Measurements from ENCODE around the gene FAM53B.

FAM53B gene

GRCh38 chr10:124663228-124663627 is 81.0 kb downstream of the FAM53B start:
- no peak for DNase-seq (ENCODE audit: low read depth)

GRCh38 chr10:124661660-124662180 is 82.5 kb downstream of the FAM53B start:
- DNase-seq (ENCODE audit: low read depth), result no peak

GRCh38 chr10:124660404-124661125 is 83.6 kb downstream of the FAM53B start:
- no peak for DNase-seq (ENCODE audit: low read depth)

DNA sequence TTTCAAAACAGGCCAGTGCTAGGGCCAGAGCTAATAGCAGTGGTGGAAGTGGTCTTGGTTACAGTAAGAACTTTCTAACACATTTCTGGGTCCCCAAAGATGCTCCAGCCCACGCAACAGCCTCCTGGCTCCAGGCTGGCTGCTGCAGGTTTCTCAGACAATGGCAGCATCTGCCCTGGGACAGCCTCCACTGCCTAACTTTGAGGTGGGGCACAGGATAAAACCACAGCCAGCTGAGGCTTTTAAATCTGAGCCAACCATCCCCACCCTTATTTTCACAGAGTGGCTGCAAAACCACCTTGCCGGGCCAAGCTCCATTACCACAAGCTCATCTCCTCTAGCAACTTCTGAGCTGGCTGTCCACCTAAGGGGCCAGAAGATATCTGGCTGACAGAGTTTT is 84.8 kb downstream of the FAM53B start:
- DNase-seq (ENCODE audit: low read depth), result no peak

- DNase-seq (ENCODE audit: low read depth), result no peak
Measured at GRCh38 chr10:124658591-124659242, 85.5 kb downstream of the FAM53B start.

DNA sequence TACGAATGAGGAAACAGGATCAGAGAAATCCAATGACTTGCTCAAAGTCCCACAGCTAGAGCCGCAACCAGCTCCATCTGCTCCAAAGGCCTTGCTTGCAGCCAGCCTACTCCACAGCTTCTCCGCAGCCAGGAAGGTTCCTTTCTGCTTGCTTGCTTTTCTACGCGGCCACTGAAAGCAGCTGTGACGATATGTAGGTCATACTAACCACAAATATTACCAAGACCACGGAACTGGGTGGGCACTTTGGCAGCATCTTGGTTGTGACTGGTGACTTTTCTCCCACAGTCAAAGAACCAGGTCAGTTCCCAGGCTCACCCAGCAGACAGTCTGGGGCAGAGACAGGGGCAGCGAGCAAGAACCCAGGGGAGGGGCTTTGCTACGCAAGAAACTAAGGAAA is 86.4 kb downstream of the FAM53B start:
- peak; percentile 61 for DNase-seq (ENCODE audit: low read depth)

GRCh38 chr10:124656541-124656940 is 87.6 kb downstream of the FAM53B start:
- DNase-seq (ENCODE audit: low read depth), result no peak

DNA sequence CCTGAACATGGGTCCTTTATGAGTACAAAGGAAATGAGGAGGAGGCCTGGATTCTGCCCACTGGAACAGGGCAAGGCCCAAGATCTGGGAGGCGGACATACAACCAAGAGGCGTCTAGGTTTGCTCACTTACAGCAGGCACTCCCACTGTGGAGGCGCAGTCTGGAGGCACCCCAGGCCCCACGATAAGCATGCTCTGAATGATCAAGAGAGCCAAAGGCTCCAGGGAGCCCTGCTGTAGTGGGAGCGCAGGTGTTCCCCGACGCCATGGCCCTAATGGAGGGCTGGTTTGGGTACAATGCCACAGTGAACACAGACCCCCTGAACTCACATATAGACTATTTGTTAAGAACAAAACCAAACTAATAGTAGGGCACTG is 88.1 kb downstream of the FAM53B start:
- DNase-seq (ENCODE audit: low read depth), result no peak

DNA sequence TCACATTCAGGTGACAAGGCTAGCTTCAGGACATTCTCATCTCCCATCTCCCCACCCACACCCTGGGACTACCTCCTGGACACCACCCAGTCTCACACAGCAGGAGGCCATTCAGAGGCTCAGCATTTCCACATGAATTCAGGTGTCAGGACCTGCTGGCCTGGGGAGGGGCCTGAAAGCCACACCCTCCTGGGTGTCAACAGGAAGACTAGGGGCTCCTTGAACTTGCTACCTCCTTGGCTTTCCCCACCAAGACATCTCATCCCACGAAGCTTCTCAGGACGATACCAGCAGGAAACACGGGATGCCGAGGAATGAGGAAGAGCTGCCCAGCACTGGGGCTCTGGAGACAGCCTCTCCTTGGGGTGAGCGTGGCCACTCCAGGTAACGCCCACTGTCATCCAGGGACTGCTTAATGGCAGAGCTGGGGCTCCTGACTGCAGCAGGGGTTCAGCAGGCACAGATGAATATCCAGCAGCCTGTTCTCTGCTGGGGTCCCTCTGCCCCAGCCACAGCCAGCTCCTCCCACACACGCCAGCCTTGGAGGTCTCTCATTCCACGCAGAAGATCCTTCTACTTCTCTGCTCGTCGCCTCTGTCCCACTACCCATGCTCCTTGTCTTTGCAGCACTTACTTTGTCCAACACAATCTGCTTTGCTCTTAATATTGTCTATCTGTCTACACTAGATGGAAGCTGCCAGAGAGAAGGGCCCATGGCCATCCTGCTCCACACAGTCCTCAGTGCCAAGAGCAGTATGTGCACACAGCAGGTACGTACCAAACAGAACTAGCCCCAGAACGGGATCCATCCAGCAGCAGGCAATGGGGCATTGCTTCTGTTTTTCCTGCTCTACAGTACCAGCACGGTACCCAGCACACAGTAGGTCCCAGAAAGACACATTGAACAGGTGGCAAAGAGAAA is 88.7 kb downstream of the FAM53B start:
- no peak for DNase-seq (ENCODE audit: low read depth)

DNA sequence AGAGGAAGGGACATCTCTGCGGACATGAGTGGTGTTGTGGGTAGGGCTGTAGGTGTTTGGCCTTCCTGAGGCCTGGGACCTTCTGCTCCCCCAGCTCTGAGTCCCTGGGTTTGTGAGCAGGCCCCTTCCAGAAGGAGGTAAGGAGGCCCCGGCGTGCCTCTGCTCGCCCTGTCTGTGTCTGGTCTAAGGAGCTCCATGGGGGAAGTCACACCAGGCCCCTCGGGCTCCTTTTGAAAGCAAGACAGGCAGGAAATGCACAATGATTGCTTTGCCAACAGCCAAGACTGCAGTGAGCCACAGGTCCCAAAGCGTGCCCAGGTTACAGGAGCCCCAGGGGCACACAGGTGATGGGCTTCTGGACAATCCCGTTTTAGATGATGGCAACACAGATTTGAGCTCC is 89.5 kb downstream of the FAM53B start:
- no peak for DNase-seq (ENCODE audit: low read depth)

GRCh38 chr10:124653811-124654651 is 90.1 kb downstream of the FAM53B start:
- DNase-seq (ENCODE audit: low read depth), result no peak

- no peak for DNase-seq (ENCODE audit: low read depth)
Measured at GRCh38 chr10:124653311-124653710, 90.9 kb downstream of the FAM53B start.

GRCh38 chr10:124652701-124653100 is 91.5 kb downstream of the FAM53B start:
- no peak for DNase-seq (ENCODE audit: low read depth)

GRCh38 chr10:124652200-124652599 is 92.0 kb downstream of the FAM53B start:
- DNase-seq (ENCODE audit: low read depth), result no peak

- DNase-seq (ENCODE audit: low read depth), result no peak
Measured at GRCh38 chr10:124651402-124651891, 92.7 kb downstream of the FAM53B start.

GRCh38 chr10:124650820-124651401 is 93.3 kb downstream of the FAM53B start:
- no peak for DNase-seq (ENCODE audit: low read depth)

DNA sequence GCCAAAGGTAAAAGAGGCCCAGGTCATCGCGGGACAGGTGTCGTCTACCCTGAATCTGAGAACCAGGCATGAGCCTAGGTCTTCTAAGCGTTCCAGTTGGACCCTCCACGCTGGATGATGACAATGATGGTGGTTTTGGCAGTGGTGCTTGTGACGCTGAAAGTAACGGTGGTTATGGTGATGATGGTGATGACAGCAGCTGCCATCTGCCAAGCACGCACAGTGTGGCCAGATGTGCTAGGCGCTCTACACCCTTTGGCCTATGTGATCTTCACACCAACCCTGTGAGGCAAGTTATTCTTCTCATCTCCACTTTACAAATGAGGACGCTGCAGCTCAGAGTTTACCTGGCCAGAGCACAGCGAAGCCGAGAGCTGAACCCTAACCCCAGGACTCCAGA is 93.9 kb downstream of the FAM53B start:
- DNase-seq (ENCODE audit: low read depth), result no peak

DNA sequence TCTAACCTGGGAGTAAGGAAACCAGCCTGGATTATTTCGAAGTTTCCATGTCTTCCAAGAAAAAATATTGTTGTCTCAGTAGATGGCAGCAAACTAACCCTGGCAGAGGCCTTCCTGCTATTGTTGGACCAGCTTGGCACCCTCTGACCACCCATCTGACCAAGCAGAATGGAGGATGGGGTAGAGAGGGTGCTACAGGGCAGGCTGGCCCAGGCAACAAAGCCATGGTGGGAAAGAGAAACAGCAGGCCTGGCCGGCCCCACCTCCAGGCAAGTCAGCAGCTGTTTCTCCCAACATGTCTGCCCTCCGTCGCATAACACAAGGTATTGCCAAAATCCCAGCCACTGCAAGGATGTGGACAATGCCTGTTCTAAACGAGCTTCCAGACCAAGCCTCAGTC is 95.0 kb downstream of the FAM53B start:
- no peak for DNase-seq (ENCODE audit: low read depth)

DNA sequence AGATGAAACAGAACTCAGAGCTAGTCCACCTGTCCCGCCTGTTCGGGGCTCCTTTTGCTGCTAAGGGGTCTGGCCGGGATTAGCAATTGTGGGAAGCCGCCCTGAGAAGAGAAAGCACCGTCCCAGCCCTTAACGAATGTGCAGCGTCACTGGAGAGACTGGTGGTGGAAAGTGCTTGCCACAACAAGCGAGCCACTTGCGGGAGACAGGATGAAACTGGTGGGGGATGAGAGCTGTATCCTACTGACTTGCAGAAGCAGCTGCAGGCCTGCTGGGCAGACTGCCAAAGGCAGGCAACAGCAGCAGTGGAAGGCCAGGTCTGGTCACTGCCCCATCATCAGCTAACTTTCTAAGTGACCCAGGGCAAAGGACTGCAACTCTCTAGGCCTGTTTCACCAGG is 95.4 kb downstream of the FAM53B start:
- peak; percentile 31 for DNase-seq (ENCODE audit: low read depth)

DNA sequence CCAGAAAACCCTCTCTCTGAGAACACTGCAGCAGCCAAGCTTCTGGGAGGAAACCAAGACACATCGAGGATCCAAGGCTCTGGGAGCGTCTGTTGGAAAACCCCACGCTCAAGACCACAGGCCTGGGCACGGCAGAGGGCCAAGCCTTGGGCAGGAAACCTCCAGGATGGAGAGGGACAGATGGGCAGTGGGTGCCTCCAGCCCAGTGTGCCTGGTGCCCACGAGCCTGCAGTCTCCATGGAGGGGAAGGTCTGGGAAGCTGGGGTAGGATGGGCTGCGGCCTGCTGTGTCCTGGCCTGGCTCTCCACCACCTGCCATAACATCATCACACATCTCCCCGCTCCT is 96.1 kb downstream of the FAM53B start:
- DNase-seq (ENCODE audit: low read depth), result no peak

- DNase-seq (ENCODE audit: low read depth), result no peak
Measured at GRCh38 chr10:124647421-124648130, 96.6 kb downstream of the FAM53B start.
